Measurements from ENCODE around the gene LBH.

DNA sequence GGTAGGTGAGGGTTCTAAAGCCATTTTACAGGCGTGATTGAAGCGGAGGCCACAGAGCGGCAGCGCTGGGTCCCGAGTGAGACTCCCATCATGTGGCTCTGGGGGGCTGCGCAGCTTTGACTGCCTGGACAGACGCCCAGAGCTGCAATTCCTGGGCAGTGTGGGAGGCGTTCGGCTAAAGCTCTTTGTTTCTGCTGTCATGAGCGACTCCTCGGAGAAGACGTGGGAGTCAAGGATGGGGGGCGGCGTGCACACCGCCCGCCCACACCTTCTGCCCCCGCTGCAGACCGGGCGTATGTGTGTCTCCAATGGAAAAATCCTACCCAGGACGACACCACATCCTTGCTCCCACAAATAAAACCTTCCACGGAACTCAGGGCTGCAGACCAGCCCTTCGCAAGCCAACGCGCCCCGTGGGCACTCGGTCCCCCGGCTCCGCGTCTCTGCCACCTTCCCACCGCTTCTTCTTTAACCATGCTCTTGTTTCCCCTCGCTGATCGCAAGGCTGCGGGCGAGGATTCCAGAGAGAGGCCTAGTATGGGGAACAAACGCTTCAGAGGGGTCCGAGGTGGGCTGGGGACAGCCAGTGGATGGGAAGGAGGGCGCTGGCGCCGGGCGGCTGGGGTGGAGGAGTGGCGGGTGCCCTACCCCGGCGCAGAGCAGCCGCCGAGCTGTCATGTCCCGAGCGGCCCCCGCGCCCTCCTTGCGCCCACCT lies 680 bp upstream of the LBH start:
- TF ChIP-seq, protein P1, sequence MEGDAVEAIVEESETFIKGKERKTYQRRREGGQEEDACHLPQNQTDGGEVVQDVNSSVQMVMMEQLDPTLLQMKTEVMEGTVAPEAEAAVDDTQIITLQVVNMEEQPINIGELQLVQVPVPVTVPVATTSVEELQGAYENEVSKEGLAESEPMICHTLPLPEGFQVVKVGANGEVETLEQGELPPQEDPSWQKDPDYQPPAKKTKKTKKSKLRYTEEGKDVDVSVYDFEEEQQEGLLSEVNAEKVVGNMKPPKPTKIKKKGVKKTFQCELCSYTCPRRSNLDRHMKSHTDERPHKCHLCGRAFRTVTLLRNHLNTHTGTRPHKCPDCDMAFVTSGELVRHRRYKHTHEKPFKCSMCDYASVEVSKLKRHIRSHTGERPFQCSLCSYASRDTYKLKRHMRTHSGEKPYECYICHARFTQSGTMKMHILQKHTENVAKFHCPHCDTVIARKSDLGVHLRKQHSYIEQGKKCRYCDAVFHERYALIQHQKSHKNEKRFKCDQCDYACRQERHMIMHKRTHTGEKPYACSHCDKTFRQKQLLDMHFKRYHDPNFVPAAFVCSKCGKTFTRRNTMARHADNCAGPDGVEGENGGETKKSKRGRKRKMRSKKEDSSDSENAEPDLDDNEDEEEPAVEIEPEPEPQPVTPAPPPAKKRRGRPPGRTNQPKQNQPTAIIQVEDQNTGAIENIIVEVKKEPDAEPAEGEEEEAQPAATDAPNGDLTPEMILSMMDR (IDR thresholded peaks at IDR 0.05) = no peak
- no peak for TF ChIP-seq ZFX (IDR thresholded peaks at IDR 0.05; ENCODE audit: borderline replicate concordance)

Measured in 22Rv1 (cell line).